Smooth muscle cell (in vitro differentiated cells): ENCODE data around the gene LBR. TPM values are rescaled to one million over a fixed set of nuclear protein-coding genes. Genes with fewer than 3 reads are reported as not detected.

Experiments used
- DNase-seq: peaks from one replicate; lab custom pipeline; 2025; ENCODE audit not compliant: unreplicated experiment; lab: John Stamatoyannopoulos, UW
- H2AFZ ChIP-seq: fragments of 200-600 bp; sonication (generic); 2 replicates; pipeline ENCODE4 v1.6.0; 2016; ENCODE audit warnings: antibody characterized with exemption, low read depth, mild to moderate bottlenecking
- H3F3A ChIP-seq: fragments of 200-600 bp; sonication (generic); 2 replicates; pipeline ENCODE4 v1.6.0; 2017; ENCODE audit warnings: antibody characterized with exemption, low read depth
- H3K27ac ChIP-seq: fragments of 200-600 bp; sonication (generic); 2 replicates; pipeline ENCODE4 v1.5.1; 2016; ENCODE audit warnings: low read depth, mild to moderate bottlenecking
- H3K27me3 ChIP-seq: fragments of 200-600 bp; sonication (generic); 2 replicates; pipeline ENCODE4 v1.6.1; 2016; ENCODE audit warnings: low read depth, mild to moderate bottlenecking
- H3K36me3 ChIP-seq: fragments of 200-600 bp; sonication (generic); 2 replicates; pipeline ENCODE4 v1.5.1; 2016; ENCODE audit warnings: low read depth
- H3K4me1 ChIP-seq: fragments of 200-600 bp; sonication (generic); 2 replicates; pipeline ENCODE4 v1.5.1; 2016; ENCODE audit warnings: low read depth
- H3K4me2 ChIP-seq: fragments of 200-600 bp; sonication (generic); 2 replicates; pipeline ENCODE4 v1.6.0; 2016; ENCODE audit warnings: mild to moderate bottlenecking
- H3K4me3 ChIP-seq: fragments of 200-600 bp; sonication (generic); 2 replicates; pipeline ENCODE4 v1.5.1; 2016; ENCODE audit warnings: mild to moderate bottlenecking
- H3K79me2 ChIP-seq: fragments of 200-600 bp; sonication (generic); 2 replicates; pipeline ENCODE4 v1.6.0; 2016; ENCODE audit warnings: low read depth, mild to moderate bottlenecking
- H3K9ac ChIP-seq: fragments of 200-600 bp; sonication (generic); 2 replicates; pipeline ENCODE4 v1.6.0; 2016; ENCODE audit warnings: low read depth
- H3K9me3 ChIP-seq: fragments of 200-600 bp; sonication (generic); replicated peaks from 2 replicates; pipeline ENCODE4 v1.5.1; 2016; ENCODE audit warnings: low read depth
- H4K20me1 ChIP-seq: fragments of 200-600 bp; sonication (generic); 2 replicates; pipeline ENCODE4 v1.6.0; 2016; ENCODE audit warnings: low read depth
- CTCF ChIP-seq: fragments of 200-600 bp; sonication (generic); IDR thresholded peaks from 2 replicates; pipeline ENCODE4 v1.5.1; 2017; ENCODE audit warnings: borderline replicate concordance, mild to moderate bottlenecking, antibody characterized with exemption; ENCODE audit not compliant: insufficient read depth, poor library complexity, severe bottlenecking
- WGBS: methylation state at CpG from one replicate; pipeline ENCODE4 v1.1.7; 2016; ENCODE audit warnings: low lambda C conversion rate; 5-methylcytosine and 5-hydroxymethylcytosine counted together
- polyA plus RNA-seq: library from polyadenylated mRNA; unstranded; fragments of >200 nt; fragmentation: Nextera tagmentation; extraction: Ambion mirVana; gene quantifications from 2 replicates; pipeline ENCODE4 v1.2.1, GENCODE V29; 2016
- total RNA-seq: library from RNA; depleted of rRNA; stranded (reverse); fragments of >200 nt; gene quantifications from 2 replicates; pipeline ENCODE4 v1.2.3, GENCODE V29; 2014

LBR gene
- total and polyA plus RNA-seq, 2 experiments from 2014 or later: 24.8 to 33.4 TPM

- H3F3A ChIP-seq: no peaks in the 10 kb centered on the region
- H2AFZ ChIP-seq: no peak overlapping the region
- H3K36me3 ChIP-seq: no peaks in the 10 kb centered on the region
- WGBS: 81% methylated on average over 3 of the region's 3 CpGs
- H3K9ac ChIP-seq: no peak overlapping the region
- DNase-seq: no peak
- no peak overlapping the region for H3K27ac ChIP-seq
- no peaks in the 10 kb centered on the region for H3K27me3 ChIP-seq
- TF ChIP-seq CTCF: no peak
- H3K79me2 ChIP-seq: no peaks in the 10 kb centered on the region
- no peak overlapping the region for H3K4me3 ChIP-seq
- no peaks in the 10 kb centered on the region for H3K9me3 ChIP-seq
- no peaks in the 10 kb centered on the region for H3K4me1 ChIP-seq
- no peaks in the 10 kb centered on the region for H4K20me1 ChIP-seq
- H3K4me2 ChIP-seq: no peak overlapping the region
Observed at GRCh38 chr1:225371366-225372010, 56.4 kb downstream of the LBR start.

GRCh38 chr1:225368036-225368552 is 59.7 kb downstream of the LBR start:
- no peak overlapping the region for H3K9ac ChIP-seq
- no peak for TF ChIP-seq CTCF
- no peaks in the 10 kb centered on the region for H3K79me2 ChIP-seq
- no peaks in the 10 kb centered on the region for H4K20me1 ChIP-seq
- no peak overlapping the region for H2AFZ ChIP-seq
- 77% methylated on average over 3 of the region's 3 CpGs for WGBS
- H3F3A ChIP-seq: no peaks in the 10 kb centered on the region
- no peaks in the 10 kb centered on the region for H3K27me3 ChIP-seq
- H3K9me3 ChIP-seq: no peaks in the 10 kb centered on the region
- no peak overlapping the region for H3K4me2 ChIP-seq
- H3K27ac ChIP-seq: no peak overlapping the region
- DNase-seq: no peak
- no peaks in the 10 kb centered on the region for H3K4me1 ChIP-seq
- no peak overlapping the region for H3K4me3 ChIP-seq
- H3K36me3 ChIP-seq: no peaks in the 10 kb centered on the region

DNA sequence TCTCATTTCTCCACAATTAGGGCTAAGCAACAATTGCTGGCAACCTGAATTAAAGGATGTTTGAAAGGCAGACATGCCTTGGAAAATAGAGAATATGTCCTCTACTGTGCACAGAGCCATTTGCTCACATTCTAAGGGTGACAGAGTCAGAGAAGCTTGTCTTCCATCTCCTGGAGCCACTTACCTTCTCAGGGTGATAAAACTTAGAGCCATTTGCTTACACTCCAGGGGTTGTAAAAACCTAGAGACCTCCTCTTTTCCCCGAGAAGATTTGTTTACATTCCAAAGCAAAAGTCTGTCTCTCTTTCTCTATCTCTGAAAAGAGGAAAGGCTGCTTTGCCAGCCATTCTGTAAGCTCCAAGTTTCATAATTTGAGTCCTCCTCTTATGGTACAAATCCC is 61.3 kb downstream of the LBR start:
- TF ChIP-seq CTCF: no peak
- Histone ChIP-seq H3K4me3 (no peak overlapping the region), H3K4me2 (no peak overlapping the region), H3F3A (no peaks in the 10 kb centered on the region), H3K4me1 (no peaks in the 10 kb centered on the region), H3K79me2 (no peaks in the 10 kb centered on the region), H3K27me3 (no peaks in the 10 kb centered on the region), H3K36me3 (no peaks in the 10 kb centered on the region), H3K9ac (no peak overlapping the region), H3K9me3 (no peaks in the 10 kb centered on the region), H4K20me1 (no peaks in the 10 kb centered on the region), H2AFZ (no peak overlapping the region), H3K27ac (no peak overlapping the region)
- WGBS: 5% methylated on average over 1 of the region's 1 CpG
- DNase-seq: no peak

DNA sequence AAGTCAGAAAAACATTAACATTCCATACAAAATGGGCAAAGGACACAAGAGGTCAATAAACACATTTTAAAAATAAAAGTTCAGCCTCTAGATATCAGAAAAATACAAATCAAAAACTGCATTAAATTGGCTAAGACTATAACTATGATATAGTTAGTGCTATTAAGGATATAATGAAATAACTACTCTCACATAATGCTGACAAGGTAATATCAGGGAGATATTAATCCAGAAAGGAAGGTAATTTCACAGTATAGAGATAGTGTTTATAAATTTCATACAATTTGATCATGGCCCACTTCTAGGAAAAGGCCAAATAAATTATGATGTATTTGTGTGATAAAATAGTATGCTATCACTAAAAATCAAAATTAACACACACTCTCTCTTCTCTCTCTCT is 61.8 kb downstream of the LBR start:
- DNase-seq: no peak
- Histone ChIP-seq H3K36me3 (no peaks in the 10 kb centered on the region), H3K4me1 (no peaks in the 10 kb centered on the region), H3K79me2 (no peaks in the 10 kb centered on the region), H4K20me1 (no peaks in the 10 kb centered on the region), H2AFZ (no peak overlapping the region), H3K4me3 (no peak overlapping the region), H3F3A (no peaks in the 10 kb centered on the region), H3K9ac (no peak overlapping the region), H3K9me3 (no peaks in the 10 kb centered on the region), H3K4me2 (no peak overlapping the region), H3K27ac (no peak overlapping the region), H3K27me3 (no peaks in the 10 kb centered on the region)
- no peak for TF ChIP-seq CTCF
